HG03521 (cell line): Measurements from ENCODE around the gene TBL1Y.
"Not testable (repeated sequence)": the region's sequence is repeated elsewhere in the genome, so short reads cannot be mapped to it uniquely, and the experiment has no call there.

Experiments used
- ATAC-seq: cut with Tn5 transposase; IDR thresholded peaks from one replicate; pipeline ENCODE4 v1.9.1; 2021; ENCODE audit warnings: mild to moderate bottlenecking, moderate library complexity; ENCODE audit not compliant: unreplicated experiment

The TBL1Y gene

DNA sequence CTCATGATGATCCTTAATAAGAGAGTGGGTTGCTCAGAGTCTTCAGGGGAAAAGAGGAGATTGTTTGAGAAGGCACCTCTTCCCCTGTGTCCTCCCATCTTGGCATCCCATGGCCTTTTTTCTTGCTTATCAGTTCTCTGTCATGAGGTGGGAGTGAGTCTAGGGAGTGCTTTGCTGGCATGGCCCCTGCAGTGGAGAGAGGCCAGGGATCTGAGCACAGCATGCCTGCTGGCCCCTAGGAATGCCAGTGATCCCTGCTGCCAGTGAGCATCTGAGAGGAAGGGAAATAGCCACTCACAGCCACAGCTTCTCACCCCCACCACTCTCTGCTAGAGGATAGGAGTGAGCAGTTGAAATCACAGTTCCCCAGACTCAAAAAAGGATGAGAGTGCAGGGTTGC lies 168.2 kb downstream of the TBL1Y start:
- no peak for ATAC-seq

DNA sequence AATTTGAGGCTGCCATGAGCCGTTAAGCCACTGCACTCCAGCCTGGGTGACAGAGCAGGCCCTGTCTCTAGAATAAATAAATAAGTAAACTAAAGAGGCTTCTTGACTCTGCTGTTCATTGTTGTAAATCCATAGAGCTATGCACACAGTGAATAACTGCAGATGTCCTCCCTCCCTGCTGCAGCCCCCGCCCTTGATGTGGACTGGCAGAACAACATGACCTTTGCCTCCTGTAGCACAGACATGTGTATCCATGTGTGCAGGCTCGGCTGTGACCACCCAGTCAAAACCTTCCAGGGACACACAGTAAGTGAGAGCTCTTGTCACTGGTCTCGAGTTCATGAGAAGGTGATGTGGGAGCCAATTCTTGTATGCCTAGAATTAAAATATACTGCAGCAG lies 170.1 kb downstream of the TBL1Y start:
- ATAC-seq, result not testable (repeated sequence)

DNA sequence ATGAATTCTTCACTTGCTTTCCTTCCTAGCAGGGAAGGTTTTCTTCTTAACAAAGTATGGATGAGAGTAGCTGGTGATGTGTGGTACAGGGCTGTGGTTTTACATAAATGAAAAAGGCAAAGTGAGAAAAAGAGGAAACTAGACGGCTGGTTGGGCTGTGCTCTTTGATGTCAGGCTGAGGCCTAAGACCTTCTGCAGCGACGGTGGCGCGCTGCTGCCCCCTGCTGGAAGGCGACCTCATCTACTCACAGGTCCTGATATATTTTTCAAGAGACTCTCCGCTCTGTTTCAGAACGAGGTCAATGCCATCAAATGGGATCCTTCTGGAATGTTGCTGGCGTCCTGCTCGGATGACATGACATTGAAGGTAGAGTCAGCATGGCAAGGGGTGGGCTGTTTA lies 175.1 kb downstream of the TBL1Y start:
- peak; percentile 83 for ATAC-seq

DNA sequence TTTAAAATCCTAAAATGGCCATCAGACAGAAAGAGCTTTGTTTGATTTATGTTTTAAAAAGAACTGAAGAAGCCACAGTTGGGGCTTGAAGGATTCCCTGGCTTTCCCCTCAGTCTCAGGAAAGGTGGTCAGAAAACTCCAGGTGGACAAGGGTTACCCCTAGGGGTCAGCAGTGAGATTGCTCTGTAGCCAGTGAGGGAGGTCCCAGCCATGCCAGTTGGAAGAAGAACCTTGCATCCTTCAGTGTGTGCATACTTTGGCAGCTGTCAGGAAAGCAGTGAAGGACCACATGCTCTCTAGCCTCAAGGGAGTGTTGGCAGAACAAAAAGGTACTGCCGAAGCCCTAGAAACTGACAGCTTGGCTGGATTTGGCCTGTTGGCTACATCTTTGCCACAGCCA lies 182.3 kb downstream of the TBL1Y start:
- no peak for ATAC-seq

DNA sequence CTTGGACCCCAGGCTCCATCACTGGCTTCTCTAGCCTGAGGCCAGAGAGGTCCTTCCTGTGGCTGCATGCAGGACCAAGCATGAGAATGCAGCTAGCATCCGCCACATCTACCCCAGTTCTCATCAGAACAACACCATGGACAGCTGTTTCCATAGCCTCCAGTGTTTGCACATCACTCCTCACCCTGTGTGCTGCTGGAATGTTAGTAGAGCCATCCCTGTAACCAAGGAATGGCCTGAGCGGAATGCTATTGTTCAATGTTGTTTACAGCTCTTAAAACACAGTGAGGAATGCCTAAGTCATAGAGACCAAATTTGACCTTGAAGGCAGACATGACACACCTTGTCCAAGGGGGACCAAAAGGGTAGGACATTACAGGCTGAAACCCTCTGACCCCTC lies 183.9 kb downstream of the TBL1Y start:
- ATAC-seq, result no peak

DNA sequence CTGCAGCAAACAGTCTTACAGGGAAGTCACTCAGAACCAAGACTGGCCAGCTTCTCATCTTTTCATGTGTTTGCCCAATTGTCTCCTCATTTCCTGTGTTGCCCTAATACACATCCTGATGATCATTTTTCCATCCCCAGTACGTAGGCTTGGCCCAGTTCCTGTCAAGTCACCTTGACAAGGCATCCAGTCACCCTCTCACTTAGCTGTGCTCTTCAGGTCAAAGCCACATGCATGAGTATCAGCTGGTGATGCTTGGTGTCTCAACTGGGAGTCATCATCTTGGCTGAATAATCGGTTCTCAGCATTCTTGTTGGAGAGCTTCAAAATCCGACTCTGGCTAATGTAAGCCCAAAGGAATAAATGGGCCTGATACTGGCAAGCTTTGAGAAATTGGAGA lies 186.5 kb downstream of the TBL1Y start:
- ATAC-seq, result no peak

DNA sequence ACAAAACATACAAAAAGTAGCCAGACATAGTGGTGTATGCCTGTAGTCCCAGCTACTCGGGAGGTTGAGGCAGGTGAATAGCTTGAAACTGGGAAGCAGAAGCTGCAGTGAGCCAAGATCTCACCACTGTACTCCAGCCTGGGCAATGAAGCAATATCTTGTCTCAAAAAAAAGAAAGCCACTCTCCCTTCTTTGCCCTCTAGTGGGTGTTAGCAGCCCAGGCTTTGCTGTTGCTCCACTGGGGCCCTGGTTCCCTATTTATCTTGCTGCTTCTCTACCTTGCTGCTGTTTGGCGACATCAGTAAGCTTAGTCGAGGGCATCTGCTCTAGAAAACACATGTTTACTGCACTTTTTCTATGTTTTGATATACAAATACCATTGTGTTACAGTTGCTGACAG lies 189.2 kb downstream of the TBL1Y start:
- no peak for ATAC-seq

DNA sequence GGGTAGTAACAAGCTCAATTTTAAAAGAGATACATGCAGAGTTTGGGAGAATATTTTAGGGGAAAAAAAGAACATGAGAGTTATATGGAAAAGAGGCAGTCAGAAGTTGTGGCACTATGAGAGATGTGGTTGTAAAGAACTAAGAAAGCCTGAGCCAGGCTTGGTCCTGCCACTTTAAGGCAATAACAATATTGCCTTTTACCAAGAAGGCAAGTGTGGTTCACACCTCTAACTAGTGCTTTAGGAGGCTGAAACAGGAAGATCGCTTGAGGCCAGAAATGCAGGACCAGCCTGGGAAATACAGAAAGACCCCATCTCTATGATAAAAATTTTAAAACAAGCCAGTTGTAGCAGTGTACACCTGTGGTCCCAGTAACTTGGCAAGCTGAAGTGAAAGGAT lies 192.2 kb downstream of the TBL1Y start:
- ATAC-seq, result no peak

DNA sequence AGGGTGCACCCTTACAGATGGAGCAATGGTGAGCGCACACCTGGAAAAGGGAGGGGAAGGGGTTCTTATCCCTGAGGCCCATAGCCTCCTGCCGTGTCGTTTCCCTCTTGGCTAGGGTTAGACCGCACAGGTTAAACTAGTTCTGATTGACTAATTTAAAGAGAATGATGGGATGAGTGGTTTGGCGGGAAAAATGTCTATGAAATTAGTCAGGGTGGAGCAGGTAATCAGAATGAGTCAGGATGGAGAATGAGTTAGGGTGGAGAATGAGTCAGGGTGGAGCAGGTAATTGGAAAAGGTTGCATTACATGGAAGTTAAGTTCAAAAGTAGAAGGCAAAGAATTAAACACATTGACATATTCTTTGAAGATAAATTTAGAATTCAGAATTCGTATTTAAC lies 196.7 kb downstream of the TBL1Y start:
- ATAC-seq, result no peak

DNA sequence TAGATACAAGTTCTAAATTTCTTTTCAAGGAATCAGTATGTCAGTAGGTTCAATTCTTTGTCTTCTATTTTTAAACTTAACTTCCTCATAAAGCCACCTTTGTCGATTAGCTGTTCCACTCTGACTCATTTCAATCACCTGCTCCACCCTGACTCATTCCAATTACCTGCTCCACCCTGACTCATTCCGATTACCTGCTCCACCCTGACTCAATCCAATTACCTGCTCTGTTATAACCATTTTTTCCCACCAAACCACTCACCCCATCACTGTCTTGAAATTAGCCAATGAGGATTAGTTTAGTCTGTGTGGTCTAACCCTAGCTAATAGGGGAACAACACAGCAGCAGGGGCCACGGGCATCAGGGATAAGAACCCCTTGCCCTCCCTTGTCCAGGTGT lies 199.6 kb downstream of the TBL1Y start:
- no peak for ATAC-seq

DNA sequence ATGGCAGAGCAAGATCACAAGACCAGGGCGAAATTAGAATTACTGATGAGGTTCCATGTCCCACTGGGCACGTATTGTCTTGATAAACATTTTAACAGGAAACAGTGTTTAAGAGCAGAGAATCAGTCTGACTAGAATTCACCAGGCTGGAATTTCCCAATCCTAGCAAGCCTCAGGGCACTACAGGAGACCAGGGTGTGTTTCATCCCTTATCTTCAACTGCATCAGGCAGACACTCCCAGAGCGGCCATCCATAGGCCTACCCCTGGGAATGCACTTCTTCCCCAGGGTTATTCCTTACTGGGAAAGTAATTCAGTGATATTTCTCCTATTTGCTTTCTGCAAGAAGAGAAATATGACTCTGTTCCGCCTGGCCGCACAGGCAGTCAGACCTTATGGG lies 205.4 kb downstream of the TBL1Y start:
- ATAC-seq, result no peak

DNA sequence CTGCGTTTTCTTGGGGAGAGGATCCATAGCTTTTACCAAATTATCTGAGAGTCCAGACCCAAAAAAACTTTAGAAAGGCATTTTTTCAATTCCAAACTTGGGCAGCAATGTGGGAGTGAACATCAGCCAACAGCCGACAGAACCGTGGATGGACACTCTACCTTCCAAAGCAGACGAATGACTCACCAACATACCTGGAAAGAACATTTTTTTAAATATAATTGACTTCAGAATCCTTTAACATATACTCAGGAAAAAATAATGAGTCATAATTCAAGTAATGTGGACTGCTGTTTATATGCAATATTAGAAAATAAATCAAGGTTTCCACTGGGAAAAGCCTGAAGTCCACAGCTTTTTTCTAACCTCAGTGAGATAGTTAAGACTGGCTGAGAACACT lies 211.7 kb downstream of the TBL1Y start:
- ATAC-seq, result no peak

DNA sequence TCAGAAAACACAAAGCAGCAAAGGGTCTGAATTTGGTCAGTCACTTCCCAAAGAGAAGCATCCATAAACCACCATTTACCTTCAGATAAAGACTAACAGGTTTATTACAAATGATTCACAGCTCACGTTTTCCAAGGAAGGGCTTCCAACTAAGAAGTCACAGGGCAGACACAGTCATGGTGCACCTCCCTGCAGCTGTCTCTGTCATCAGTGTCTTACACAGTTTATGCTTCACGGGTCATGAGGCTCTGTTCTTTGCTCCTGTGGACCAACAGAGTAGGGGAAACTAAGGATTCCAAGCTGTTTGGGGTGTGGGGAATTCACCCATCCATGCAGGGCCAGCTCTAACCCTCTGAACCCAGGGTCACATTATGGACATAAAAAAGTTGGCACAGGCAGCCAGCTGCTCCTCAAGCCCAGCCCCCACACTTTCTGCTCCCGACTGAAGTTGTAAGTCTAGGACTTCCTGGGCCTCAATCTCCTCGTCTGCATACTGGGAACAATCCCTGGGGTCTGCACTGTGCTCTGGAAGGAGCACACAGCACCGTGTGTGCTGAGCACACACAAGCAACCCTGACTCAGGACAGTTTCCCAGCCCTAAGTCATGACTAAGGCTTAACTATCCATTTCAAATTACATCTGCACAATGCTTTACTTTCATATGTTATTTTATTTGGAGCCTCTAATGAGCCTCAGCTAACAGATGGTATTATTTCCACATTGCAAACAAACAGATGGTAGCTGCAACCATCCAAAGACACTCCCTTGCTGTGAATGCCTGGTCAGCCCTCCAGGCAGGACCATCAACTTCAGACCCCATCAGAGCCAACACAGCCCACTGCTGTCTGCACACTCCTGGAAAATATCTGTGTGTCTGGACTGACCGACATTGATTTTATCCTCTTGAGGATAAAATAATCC lies 214.9 kb downstream of the TBL1Y start:
- ATAC-seq, result no peak

DNA sequence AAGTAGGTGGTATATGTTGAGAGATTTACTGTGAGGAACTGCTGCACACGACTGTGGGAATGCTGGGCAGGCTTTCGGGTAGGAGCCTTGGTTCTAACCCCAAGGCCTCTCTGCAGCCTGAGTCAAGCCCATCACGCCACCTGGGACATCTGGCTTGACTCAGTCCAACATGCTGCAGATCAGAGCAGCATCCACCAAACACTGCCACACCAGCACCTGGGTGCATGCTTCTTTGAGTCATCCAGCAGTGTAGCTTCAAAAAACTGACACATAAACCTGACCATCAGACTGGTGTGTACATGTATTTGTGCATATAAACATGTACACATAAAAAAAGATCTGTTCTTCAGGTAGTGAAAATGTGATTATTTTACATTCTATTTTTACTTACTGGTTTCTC lies 217.7 kb downstream of the TBL1Y start:
- no peak for ATAC-seq
